Parathyroid adenoma (tissue), 2 donors: ENCODE data around the gene SLC17A5.
"Not testable (repeated sequence)": the region's sequence is repeated elsewhere in the genome, so short reads cannot be mapped to it uniquely, and the experiment has no call there.

Source experiments
- H2AFZ ChIP-seq: fragments of 300-600 bp; sonication (generic); one replicate; pipeline ENCODE4 v1.7.0; 2017; ENCODE audit warnings: antibody characterized with exemption, mild to moderate bottlenecking
- H3K27ac ChIP-seq: fragments of 300-600 bp; sonication (generic); one replicate; pipeline ENCODE4 v1.7.0; 2017
- H3K27me3 ChIP-seq: fragments of 300-600 bp; sonication (generic); one replicate; pipeline ENCODE4 v1.7.0; 2017; ENCODE audit warnings: low read length; ENCODE audit not compliant: control insufficient read depth, insufficient read depth
- H3K36me3 ChIP-seq: fragments of 300-600 bp; sonication (generic); one replicate; pipeline ENCODE4 v1.7.0; 2017; ENCODE audit warnings: low read length; ENCODE audit not compliant: control insufficient read depth, insufficient read depth
- H3K4me1 ChIP-seq: fragments of 300-600 bp; sonication (generic); one replicate; pipeline ENCODE4 v1.7.0; 2017; ENCODE audit warnings: control low read depth
- H3K4me2 ChIP-seq: fragments of 300-600 bp; sonication (generic); one replicate; pipeline ENCODE4 v1.7.0; 2017; ENCODE audit warnings: low read length
- H3K4me3 ChIP-seq: fragments of 300-600 bp; sonication (generic); one replicate; pipeline ENCODE4 v1.7.0; 2017; ENCODE audit warnings: low read depth, low read length
- H3K79me2 ChIP-seq: fragments of 300-600 bp; sonication (generic); one replicate; pipeline ENCODE4 v1.7.0; 2017; ENCODE audit warnings: control low read depth
- H3K9ac ChIP-seq: fragments of 300-600 bp; sonication (generic); one replicate; pipeline ENCODE4 v1.7.0; 2017; ENCODE audit warnings: mild to moderate bottlenecking
- H3K9me3 ChIP-seq: fragments of 300-600 bp; sonication (generic); one replicate; pipeline ENCODE4 v1.7.0; 2017; ENCODE audit warnings: low read length; ENCODE audit not compliant: control insufficient read depth
- CTCF ChIP-seq: fragments of 300-600 bp; sonication (generic); IDR thresholded peaks from one replicate; pipeline ENCODE4 v1.7.0; 2017; ENCODE audit warnings: antibody characterized with exemption, mild to moderate bottlenecking
- donor health status: primary hyperparathyroidism.

SLC17A5 gene

DNA sequence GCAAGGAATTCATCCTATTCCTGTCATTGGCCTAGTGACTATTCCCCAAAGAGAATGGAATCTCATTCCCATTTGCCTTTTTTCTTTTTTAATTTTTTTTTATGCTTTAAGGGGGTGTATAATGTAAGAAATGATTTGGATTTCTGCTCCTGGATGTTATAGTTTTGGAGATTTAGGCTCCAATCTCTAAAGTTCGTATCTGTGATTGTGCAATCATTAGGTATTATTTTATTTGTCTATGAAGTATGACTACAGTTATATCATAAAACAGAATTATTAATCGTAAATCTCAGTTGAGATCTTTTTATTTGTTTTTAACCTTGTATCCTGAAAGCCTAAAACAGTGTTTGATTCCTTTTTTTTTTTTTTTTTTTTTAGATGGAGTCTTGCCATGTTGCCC, 91.2 kb downstream of the SLC17A5 start:
- H3K27me3 ChIP-seq = no peaks in the 10 kb centered on the region
- H3K4me1 ChIP-seq = peaks cover 15% of the 10 kb centered on the region
- H2AFZ ChIP-seq = no peak overlapping the region
- H3K36me3 ChIP-seq = no peaks in the 10 kb centered on the region
- no peak overlapping the region for H3K4me2 ChIP-seq
- H3K27ac ChIP-seq = no peak overlapping the region
- no peak for TF ChIP-seq CTCF
- H3K4me3 ChIP-seq = no peak overlapping the region
- no peaks in the 10 kb centered on the region for H3K79me2 ChIP-seq
- H3K9ac ChIP-seq = no peak overlapping the region
- H3K9me3 ChIP-seq = no peaks in the 10 kb centered on the region

- no peak overlapping the region for H3K27ac ChIP-seq
- H3K36me3 ChIP-seq = no peaks in the 10 kb centered on the region
- H3K9me3 ChIP-seq = no peaks in the 10 kb centered on the region
- no peaks in the 10 kb centered on the region for H3K79me2 ChIP-seq
- no peak overlapping the region for H2AFZ ChIP-seq
- no peak for TF ChIP-seq CTCF
- no peak overlapping the region for H3K4me3 ChIP-seq
- no peak overlapping the region for H3K4me2 ChIP-seq
- peaks cover 15% of the 10 kb centered on the region for H3K4me1 ChIP-seq
- no peak overlapping the region for H3K9ac ChIP-seq
- H3K27me3 ChIP-seq = no peaks in the 10 kb centered on the region
Measured at GRCh38 chr6:73560853-73561407, 92.9 kb downstream of the SLC17A5 start.

DNA sequence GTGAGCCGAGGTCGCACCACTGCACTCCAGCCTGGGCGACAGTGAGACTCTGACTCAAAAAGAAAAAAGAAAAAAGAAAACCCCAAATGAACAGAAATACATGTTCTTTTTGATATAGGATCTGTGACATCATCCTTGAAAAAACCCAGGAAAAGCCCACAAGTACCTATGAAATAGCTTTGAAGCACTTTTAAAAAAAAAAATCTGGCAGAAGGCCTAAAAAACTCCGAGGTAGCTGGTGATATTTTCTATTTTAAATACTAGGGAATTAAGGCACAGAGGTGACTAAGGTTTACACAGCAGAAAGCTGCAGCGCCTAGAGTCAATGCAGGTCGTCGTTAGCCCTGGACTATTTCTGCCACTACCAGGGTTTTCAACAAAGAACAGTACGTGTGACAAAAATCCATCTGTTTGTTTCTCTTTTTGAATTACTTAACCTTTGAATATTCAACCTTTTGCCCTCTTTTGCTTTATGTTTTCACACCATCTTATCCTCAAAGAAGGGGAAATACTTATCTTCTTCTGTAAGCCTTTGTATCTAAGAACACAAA, 93.5 kb downstream of the SLC17A5 start:
- TF ChIP-seq CTCF = no peak
- Histone ChIP-seq H3K79me2 (no peaks in the 10 kb centered on the region), H3K36me3 (no peaks in the 10 kb centered on the region), H3K9me3 (no peaks in the 10 kb centered on the region), H3K4me3 (no peak overlapping the region), H3K4me2 (no peak overlapping the region), H2AFZ (peak overlapping the region; percentile 72), H3K4me1 (peaks cover 15% of the 10 kb centered on the region), H3K27me3 (no peaks in the 10 kb centered on the region), H3K27ac (no peak overlapping the region), H3K9ac (no peak overlapping the region)

DNA sequence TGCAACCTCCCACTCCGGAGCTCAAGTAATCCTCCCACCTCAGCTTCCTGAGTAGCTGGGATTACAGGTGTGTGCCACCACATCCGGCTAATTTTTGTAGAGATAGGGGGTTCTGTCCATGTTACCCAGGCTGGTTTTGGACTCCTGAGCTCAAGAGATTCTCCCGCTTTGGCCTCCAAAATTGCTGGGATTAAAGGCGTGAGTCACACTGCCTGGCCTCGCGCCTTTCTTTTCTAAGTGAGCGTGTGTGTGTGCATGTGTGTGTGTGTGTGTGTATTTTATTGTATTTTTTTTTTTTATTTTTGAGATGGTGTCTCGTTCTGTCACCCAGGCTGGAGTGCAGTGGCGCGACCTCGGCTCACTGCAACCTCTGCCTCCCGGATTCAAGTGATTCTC, 94.4 kb downstream of the SLC17A5 start:
- not testable (repeated sequence) for H3K79me2 ChIP-seq, H2AFZ ChIP-seq, H3K27me3 ChIP-seq, H3K9me3 ChIP-seq, H3K27ac ChIP-seq, H3K4me2 ChIP-seq, H3K9ac ChIP-seq, H3K36me3 ChIP-seq, H3K4me3 ChIP-seq
- peaks cover 15% of the 10 kb centered on the region for H3K4me1 ChIP-seq

DNA sequence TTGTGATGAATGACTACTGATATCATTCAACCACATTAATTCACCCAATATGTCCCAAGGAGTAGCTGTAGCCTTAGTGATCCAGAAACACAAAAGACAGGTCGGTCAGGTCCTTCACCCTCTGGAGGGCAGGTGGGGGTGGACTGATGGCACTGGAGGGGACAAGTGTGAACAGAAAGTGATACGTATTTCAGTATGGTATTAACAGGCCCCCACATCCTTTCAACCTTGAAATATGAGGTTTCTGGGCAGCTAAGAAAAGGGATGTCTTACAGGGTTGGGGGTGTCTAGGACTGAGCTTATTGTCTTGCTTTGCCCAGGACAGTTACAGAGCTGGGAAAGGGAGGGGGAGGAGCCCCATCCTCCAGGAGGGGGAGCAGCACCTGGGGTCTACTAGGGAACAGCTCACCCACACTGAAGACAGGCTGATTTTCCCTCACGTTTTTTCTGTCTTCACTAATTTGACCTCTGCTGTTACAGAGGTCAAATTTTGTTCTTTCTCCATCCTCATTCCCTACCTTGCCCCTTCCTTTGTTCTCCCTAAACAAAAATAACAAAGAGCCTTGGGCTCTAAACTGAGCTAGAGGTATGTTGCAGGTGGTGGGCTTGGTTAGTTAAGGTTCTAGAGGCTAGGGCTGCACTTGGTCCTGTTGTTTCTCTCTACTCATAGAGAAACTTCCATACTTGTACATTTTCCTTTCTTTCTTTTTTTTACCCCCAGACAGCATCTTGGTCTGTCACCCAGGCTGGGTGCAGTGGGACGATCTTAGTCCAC, 95.0 kb downstream of the SLC17A5 start:
- peak overlapping the region; percentile 52 for H2AFZ ChIP-seq
- TF ChIP-seq CTCF = no peak

More for the DNA sequence above, 95.0 kb downstream of the SLC17A5 start:
- no peak overlapping the region for H3K4me3 ChIP-seq
- peaks cover 15% of the 10 kb centered on the region for H3K4me1 ChIP-seq
- no peaks in the 10 kb centered on the region for H3K36me3 ChIP-seq
- H3K9me3 ChIP-seq = no peaks in the 10 kb centered on the region
- H3K9ac ChIP-seq = no peak overlapping the region
- no peak overlapping the region for H3K27ac ChIP-seq
- no peaks in the 10 kb centered on the region for H3K79me2 ChIP-seq
- H3K4me2 ChIP-seq = no peak overlapping the region
- H3K27me3 ChIP-seq = no peaks in the 10 kb centered on the region
